DND-41 (cell line): ENCODE results near the gene STH.
"Not testable (repeated sequence)": the region's sequence is repeated elsewhere in the genome, so short reads cannot be mapped to it uniquely, and the experiment has no call there.

Source experiments
- ATAC-seq: fragments of 200-7000 bp; cut with Tn5 transposase; 3 replicates; pipeline ENCODE4 v1.9.1; 2021; ENCODE audit warnings: low read depth; ENCODE audit not compliant: insufficient read depth
- DNase-seq: peaks from one replicate; pipeline ENCODE4 v3.0.0-alpha.2; 2020
- H2AFZ ChIP-seq: 2 replicates; pipeline ENCODE4 v1.6.0; 2012; ENCODE audit warnings: low read depth, low read length
- H3K27ac ChIP-seq: 2 replicates; pipeline ENCODE4 v1.5.1; 2012; ENCODE audit warnings: low read length, inconsistent platforms
- H3K27me3 ChIP-seq: fragments of 200-600 bp; sonication (generic); 2 replicates; pipeline ENCODE4 v1.6.0; 2012; ENCODE audit warnings: low read length, mild to moderate bottlenecking, inconsistent platforms; ENCODE audit not compliant: insufficient read depth, poor library complexity
- H3K36me3 ChIP-seq: 2 replicates; pipeline ENCODE4 v1.5.1; 2012; ENCODE audit warnings: low read length, inconsistent platforms; ENCODE audit not compliant: insufficient read depth
- H3K4me1 ChIP-seq: 2 replicates; pipeline ENCODE4 v1.5.1; 2012; ENCODE audit warnings: mild to moderate bottlenecking, low read length; ENCODE audit not compliant: insufficient read depth
- H3K4me2 ChIP-seq: 2 replicates; pipeline ENCODE4 v1.6.0; 2012; ENCODE audit warnings: mild to moderate bottlenecking, moderate library complexity, low read length, inconsistent platforms; ENCODE audit not compliant: insufficient read depth
- H3K4me3 ChIP-seq, 2 experiments: fragments of 200-600 bp in 1 of 2; shearing (Covaris generic) in 1 of 2; 2 replicates each; pipeline ENCODE4 v1.5.1; 2012 to 2016; ENCODE audit warnings: inconsistent platforms in 2 of 2, low read length in 2 of 2, mild to moderate bottlenecking in 2 of 2, low read depth in 1 of 2, moderate library complexity in 1 of 2
- H3K79me2 ChIP-seq: 2 replicates; pipeline ENCODE4 v1.6.0; 2012; ENCODE audit warnings: low read length, inconsistent platforms; ENCODE audit not compliant: insufficient read depth
- H3K9ac ChIP-seq: 2 replicates; pipeline ENCODE4 v1.6.0; 2012; ENCODE audit warnings: low read depth, mild to moderate bottlenecking, inconsistent platforms, low read length, moderate library complexity
- H3K9me3 ChIP-seq: 2 replicates; pipeline ENCODE4 v1.5.1; 2012; ENCODE audit warnings: low read length, moderate library complexity, mild to moderate bottlenecking, inconsistent platforms; ENCODE audit not compliant: insufficient read depth, severe bottlenecking
- H4K20me1 ChIP-seq: 2 replicates; pipeline ENCODE4 v1.6.0; 2012; ENCODE audit warnings: low read length; ENCODE audit not compliant: insufficient read depth
- EZH2 ChIP-seq: IDR thresholded peaks from 3 replicates; pipeline ENCODE4 v1.6.1; 2012; ENCODE audit warnings: borderline replicate concordance, low read depth, mild to moderate bottlenecking, moderate library complexity, low read length, inconsistent platforms; ENCODE audit not compliant: severe bottlenecking
- TF ChIP-seq, protein P1 (sequence below): IDR thresholded peaks from 2 replicates; pipeline ENCODE4 v1.5.1; 2012; ENCODE audit warnings: borderline replicate concordance, low read length, moderate library complexity, mild to moderate bottlenecking; ENCODE audit not compliant: poor library complexity, severe bottlenecking; ENCODE audit errors: extremely low read depth

STH gene

DNA sequence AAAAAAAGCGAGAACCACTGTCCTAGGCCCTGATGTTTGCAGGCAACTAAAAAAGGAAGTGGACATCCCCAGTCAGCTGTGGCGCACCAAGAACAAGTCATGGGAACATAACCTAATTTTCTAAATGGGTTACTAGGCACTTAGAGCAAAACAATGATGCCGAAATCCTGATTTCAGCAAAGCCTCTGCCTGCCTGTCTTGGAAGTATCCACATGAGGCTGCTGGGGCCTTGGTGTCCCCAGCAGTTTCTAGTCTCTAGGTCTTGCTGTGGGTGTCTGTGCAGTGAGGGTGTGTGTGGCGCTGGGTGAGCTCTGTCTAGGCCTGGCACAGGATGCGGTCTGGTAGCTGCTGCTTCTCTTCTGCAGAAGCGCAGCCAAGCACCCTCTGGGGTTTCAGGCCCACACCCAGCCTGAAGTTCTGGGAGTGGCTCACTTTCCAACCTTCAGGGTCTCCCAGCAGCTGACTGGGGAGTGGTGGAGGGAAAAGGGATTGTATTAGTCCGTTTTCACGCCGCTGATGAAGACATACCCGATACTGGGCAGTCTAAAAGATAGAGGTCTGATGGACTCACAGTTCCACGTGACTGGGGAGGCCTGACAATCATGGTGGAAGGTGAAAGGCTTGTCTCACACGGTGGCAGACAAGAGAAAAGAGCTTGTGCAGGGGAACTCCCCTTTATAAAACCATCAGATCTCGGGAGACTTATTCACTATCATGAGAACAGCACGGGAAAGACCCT, 21.1 kb downstream of the STH start:
- no peak overlapping the region for H3K4me2 ChIP-seq
- ATAC-seq (peak; percentile 53; the same call in 1 of the 3 replicates), DNase-seq (no peak)
- H3K4me3 ChIP-seq = no peak overlapping the region
- H3K79me2 ChIP-seq = no peaks in the 10 kb centered on the region
- no peaks in the 10 kb centered on the region for H4K20me1 ChIP-seq
- no peak for TF ChIP-seq EZH2
- TF ChIP-seq, protein P1, sequence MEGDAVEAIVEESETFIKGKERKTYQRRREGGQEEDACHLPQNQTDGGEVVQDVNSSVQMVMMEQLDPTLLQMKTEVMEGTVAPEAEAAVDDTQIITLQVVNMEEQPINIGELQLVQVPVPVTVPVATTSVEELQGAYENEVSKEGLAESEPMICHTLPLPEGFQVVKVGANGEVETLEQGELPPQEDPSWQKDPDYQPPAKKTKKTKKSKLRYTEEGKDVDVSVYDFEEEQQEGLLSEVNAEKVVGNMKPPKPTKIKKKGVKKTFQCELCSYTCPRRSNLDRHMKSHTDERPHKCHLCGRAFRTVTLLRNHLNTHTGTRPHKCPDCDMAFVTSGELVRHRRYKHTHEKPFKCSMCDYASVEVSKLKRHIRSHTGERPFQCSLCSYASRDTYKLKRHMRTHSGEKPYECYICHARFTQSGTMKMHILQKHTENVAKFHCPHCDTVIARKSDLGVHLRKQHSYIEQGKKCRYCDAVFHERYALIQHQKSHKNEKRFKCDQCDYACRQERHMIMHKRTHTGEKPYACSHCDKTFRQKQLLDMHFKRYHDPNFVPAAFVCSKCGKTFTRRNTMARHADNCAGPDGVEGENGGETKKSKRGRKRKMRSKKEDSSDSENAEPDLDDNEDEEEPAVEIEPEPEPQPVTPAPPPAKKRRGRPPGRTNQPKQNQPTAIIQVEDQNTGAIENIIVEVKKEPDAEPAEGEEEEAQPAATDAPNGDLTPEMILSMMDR = no peak
- no peak overlapping the region for H3K27ac ChIP-seq
- no peaks in the 10 kb centered on the region for H3K27me3 ChIP-seq
- H3K4me1 ChIP-seq = no peaks in the 10 kb centered on the region
- H3K36me3 ChIP-seq = peaks cover 3% of the 10 kb centered on the region; the same call in 1 of the 2 replicates
- no peak overlapping the region for H3K9ac ChIP-seq
- no peak overlapping the region for H2AFZ ChIP-seq
- no peaks in the 10 kb centered on the region for H3K9me3 ChIP-seq

DNA sequence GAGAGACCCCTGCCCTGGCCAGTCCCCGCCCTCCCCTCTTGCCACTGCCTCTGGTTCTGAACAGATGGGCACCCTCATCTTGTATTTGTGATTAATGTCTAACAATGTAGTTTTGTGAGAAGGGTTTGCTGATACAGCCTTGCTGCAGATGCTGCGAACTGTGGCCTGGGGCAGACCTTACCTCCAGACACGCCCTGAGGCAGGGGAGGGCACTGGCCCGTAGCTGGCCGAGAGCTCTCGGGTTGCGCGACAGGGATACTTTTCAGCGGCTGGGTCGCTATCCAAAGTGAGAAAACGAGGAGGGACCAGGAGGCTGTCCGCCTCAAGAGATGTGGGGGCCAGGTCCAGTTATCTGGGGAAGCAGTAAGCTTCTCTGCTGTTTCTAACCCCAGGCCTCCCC, 21.9 kb downstream of the STH start:
- H3K4me1 ChIP-seq = no peaks in the 10 kb centered on the region
- no peaks in the 10 kb centered on the region for H4K20me1 ChIP-seq
- peaks cover 3% of the 10 kb centered on the region; the same call in 1 of the 2 replicates for H3K36me3 ChIP-seq
- H3K4me2 ChIP-seq = no peak overlapping the region
- H3K4me3 ChIP-seq = no peak overlapping the region
- no peaks in the 10 kb centered on the region for H3K79me2 ChIP-seq
- H2AFZ ChIP-seq = no peak overlapping the region
- no peak overlapping the region for H3K9ac ChIP-seq
- ATAC-seq (no peak), DNase-seq (no peak)
- H3K27ac ChIP-seq = no peak overlapping the region
- no peaks in the 10 kb centered on the region for H3K27me3 ChIP-seq
- no peaks in the 10 kb centered on the region for H3K9me3 ChIP-seq
- TF ChIP-seq, protein P1 = no peak
- TF ChIP-seq EZH2 = no peak

DNA sequence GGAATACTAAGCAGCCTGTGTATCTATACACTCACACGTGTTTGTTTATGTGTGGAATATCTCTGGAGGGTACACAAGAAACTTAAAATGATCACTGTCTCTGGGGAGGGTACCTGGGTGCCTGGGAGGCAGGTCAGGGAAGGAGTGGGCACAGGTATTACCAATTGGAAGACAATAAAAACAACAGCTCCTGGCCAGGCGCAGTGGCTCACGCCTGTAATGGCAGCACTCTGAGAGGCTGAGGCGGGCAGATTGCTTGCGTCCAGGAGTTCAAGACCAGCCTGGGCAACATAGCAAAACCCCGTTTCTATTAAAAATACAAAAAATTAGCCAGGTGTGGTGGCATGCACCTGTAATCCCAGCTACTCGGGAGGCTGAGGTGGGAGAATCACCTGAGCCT, 24.3 kb downstream of the STH start:
- H3K9ac ChIP-seq, ATAC-seq, DNase-seq, H2AFZ ChIP-seq, H3K79me2 ChIP-seq, H3K4me3 ChIP-seq, H3K9me3 ChIP-seq, H3K27me3 ChIP-seq, H3K27ac ChIP-seq, H3K4me2 ChIP-seq, H3K4me1 ChIP-seq: not testable (repeated sequence)
- Histone ChIP-seq H4K20me1 (peaks cover 15% of the 10 kb centered on the region; the same call in 1 of the 2 replicates), H3K36me3 (peaks cover 24% of the 10 kb centered on the region)

DNA sequence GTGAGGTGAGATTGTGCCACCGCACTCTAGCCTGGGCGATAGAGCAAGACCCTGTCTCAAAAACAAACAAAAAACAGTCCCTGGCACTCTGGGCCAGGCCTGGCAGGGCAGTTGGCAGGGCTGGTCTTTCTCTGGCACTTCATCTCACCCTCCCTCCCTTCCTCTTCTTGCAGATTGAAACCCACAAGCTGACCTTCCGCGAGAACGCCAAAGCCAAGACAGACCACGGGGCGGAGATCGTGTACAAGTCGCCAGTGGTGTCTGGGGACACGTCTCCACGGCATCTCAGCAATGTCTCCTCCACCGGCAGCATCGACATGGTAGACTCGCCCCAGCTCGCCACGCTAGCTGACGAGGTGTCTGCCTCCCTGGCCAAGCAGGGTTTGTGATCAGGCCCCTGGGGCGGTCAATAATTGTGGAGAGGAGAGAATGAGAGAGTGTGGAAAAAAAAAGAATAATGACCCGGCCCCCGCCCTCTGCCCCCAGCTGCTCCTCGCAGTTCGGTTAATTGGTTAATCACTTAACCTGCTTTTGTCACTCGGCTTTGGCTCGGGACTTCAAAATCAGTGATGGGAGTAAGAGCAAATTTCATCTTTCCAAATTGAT, 24.8 kb downstream of the STH start:
- ATAC-seq = no peak
- TF ChIP-seq EZH2 = no peak
- TF ChIP-seq, protein P1 = no peak
- H3K9me3 ChIP-seq = no peaks in the 10 kb centered on the region

More for the DNA sequence above, 24.8 kb downstream of the STH start:
- Histone ChIP-seq H3K4me3 (no peak overlapping the region), H3K36me3 (peaks cover 29% of the 10 kb centered on the region), H4K20me1 (peaks cover 15% of the 10 kb centered on the region; the same call in 1 of the 2 replicates), H3K4me2 (no peak overlapping the region), H3K9ac (no peak overlapping the region), H3K27me3 (no peaks in the 10 kb centered on the region), H3K79me2 (no peaks in the 10 kb centered on the region), H3K4me1 (no peaks in the 10 kb centered on the region), H3K27ac (no peak overlapping the region), H2AFZ (no peak overlapping the region)
- no peak for DNase-seq
